Endodermal cell (in vitro differentiated cells): ENCODE measurements around the gene GDF10. TPM values are rescaled to one million over a fixed set of nuclear protein-coding genes. Genes with fewer than 3 reads are reported as not detected.
A peak's percentile ranks its signal among the peaks of the same experiment; 100 is the strongest.

Experiments
- DNase-seq: peaks from one replicate; pipeline ENCODE4 v3.0.0-alpha.2; 2017
- H3K27ac ChIP-seq: 2 replicates; pipeline ENCODE4 v1.5.1; 2013; ENCODE audit warnings: mild to moderate bottlenecking, low read depth, low read length, moderate library complexity
- H3K27me3 ChIP-seq: 2 replicates; pipeline ENCODE4 v1.6.1; 2013; ENCODE audit warnings: mild to moderate bottlenecking, low read length, moderate library complexity; ENCODE audit not compliant: insufficient read depth, control insufficient read depth, poor library complexity, severe bottlenecking
- H3K36me3 ChIP-seq: 2 replicates; pipeline ENCODE4 v1.7.0; 2013; ENCODE audit warnings: mild to moderate bottlenecking, low read length, moderate library complexity; ENCODE audit not compliant: control insufficient read depth, insufficient read depth
- H3K4me1 ChIP-seq: one replicate; pipeline ENCODE4 v1.7.0; 2013; ENCODE audit warnings: low read length; ENCODE audit not compliant: control insufficient read depth, insufficient read depth
- H3K4me3 ChIP-seq: 2 replicates; pipeline ENCODE4 v1.5.1; 2013; ENCODE audit warnings: mild to moderate bottlenecking, low read length, moderate library complexity
- H3K9ac ChIP-seq: 2 replicates; pipeline ENCODE4 v1.6.1; 2013; ENCODE audit warnings: mild to moderate bottlenecking, low read length, moderate library complexity; ENCODE audit not compliant: poor library complexity, severe bottlenecking; ENCODE audit errors: extremely low read depth
- H3K9me3 ChIP-seq: 2 replicates; pipeline ENCODE4 v1.6.1; 2013; ENCODE audit warnings: mild to moderate bottlenecking, low read length, moderate library complexity; ENCODE audit not compliant: control insufficient read depth
- H3K27ac Mint-ChIP-seq: 2 replicates; pipeline ENCODE4 v1.8.0; 2020; ENCODE audit warnings: mixed read lengths
- H3K27me3 Mint-ChIP-seq: 2 replicates; pipeline ENCODE4 v1.8.0; 2021; ENCODE audit warnings: mild to moderate bottlenecking, mixed read lengths; ENCODE audit not compliant: insufficient read depth
- H3K36me3 Mint-ChIP-seq: 2 replicates; pipeline ENCODE4 v1.8.0; 2020; ENCODE audit warnings: low read depth, mixed read lengths
- H3K4me1 Mint-ChIP-seq: 2 replicates; pipeline ENCODE4 v1.8.0; 2020; ENCODE audit warnings: mixed read lengths
- H3K4me3 Mint-ChIP-seq: 2 replicates; pipeline ENCODE4 v1.8.0; 2020; ENCODE audit warnings: mild to moderate bottlenecking, moderate library complexity, mixed read lengths
- H3K9me3 Mint-ChIP-seq: 2 replicates; pipeline ENCODE4 v1.8.0; 2020; ENCODE audit warnings: mild to moderate bottlenecking, mixed read lengths
- CTCF ChIP-seq: fragments of 200-600 bp; sonication (generic); conservative IDR thresholded peaks from 2 replicates; pipeline ENCODE4 v1.5.0; 2021; ENCODE audit warnings: antibody characterized with exemption, mild to moderate bottlenecking
- WGBS, 2 experiments: methylation state at CpG; one replicate each; pipeline versions ENCODE4 v1.1.5 to v1.1.7; 2013; ENCODE audit warnings: missing lambda C conversion rate in 2 of 2, mixed read lengths in 1 of 2; ENCODE audit not compliant: insufficient coverage in 1 of 2, insufficient read length in 1 of 2; 5-methylcytosine and 5-hydroxymethylcytosine counted together
- total RNA-seq, 2 donors: library from RNA; stranded (reverse); fragmentation: NEBNext Ultra II Directional in 1 of 2; extraction: Animal tissue kit (Norgen Biotek cat#: 25700) in 1 of 2; gene quantifications; 2 replicates in 1 of 2; 3 replicates in 1 of 2; pipeline ENCODE4 v1.2.1, GENCODE V29; 2021

GDF10 gene
- total RNA-seq, 2 donors from 2014 or later: not detected

- Histone ChIP-seq H3K9ac (no peak overlapping the region), H3K4me3 (no peak overlapping the region), H3K9me3 (no peaks in the 10 kb centered on the region), H3K4me1 (no peaks in the 10 kb centered on the region), H3K27me3 (no peaks in the 10 kb centered on the region), H3K36me3 (no peaks in the 10 kb centered on the region), H3K27ac (no peak overlapping the region)
- Mint-ChIP-seq H3K36me3 (no peaks in the 10 kb centered on the region), H3K4me1 (no peaks in the 10 kb centered on the region), H3K9me3 (no peaks in the 10 kb centered on the region), H3K4me3 (no peak overlapping the region), H3K27me3 (no peaks in the 10 kb centered on the region), H3K27ac (no peak overlapping the region)
- TF ChIP-seq CTCF: no peak
- DNase-seq: peak; percentile 69
- 91 to 93% methylated on average over 7 to 9 of the region's 9 CpGs for WGBS, 2 experiments
Observed at GRCh38 chr10:47318706-47319105, 18.7 kb downstream of the GDF10 start.

- WGBS, 2 experiments: 87 to 93% methylated on average over 6 to 8 of the region's 8 CpGs
- no peak for DNase-seq
- no peak overlapping the region for H3K4me3 ChIP-seq
- H3K4me1 ChIP-seq: no peaks in the 10 kb centered on the region
- H3K27me3 ChIP-seq: no peaks in the 10 kb centered on the region
- Mint-ChIP-seq H3K9me3 (no peaks in the 10 kb centered on the region), H3K4me3 (no peak overlapping the region), H3K27ac (no peak overlapping the region), H3K4me1 (no peaks in the 10 kb centered on the region), H3K36me3 (no peaks in the 10 kb centered on the region), H3K27me3 (no peaks in the 10 kb centered on the region)
- no peak overlapping the region for H3K9ac ChIP-seq
- no peaks in the 10 kb centered on the region for H3K36me3 ChIP-seq
- no peak for TF ChIP-seq CTCF
- no peaks in the 10 kb centered on the region for H3K9me3 ChIP-seq
- no peak overlapping the region for H3K27ac ChIP-seq
Observed at GRCh38 chr10:47319784-47320183, 19.8 kb downstream of the GDF10 start.

- no peaks in the 10 kb centered on the region for H3K27me3 ChIP-seq
- Mint-ChIP-seq H3K27me3 (peaks cover 2% of the 10 kb centered on the region), H3K4me1 (no peaks in the 10 kb centered on the region), H3K27ac (no peak overlapping the region), H3K36me3 (no peaks in the 10 kb centered on the region), H3K9me3 (no peaks in the 10 kb centered on the region), H3K4me3 (no peak overlapping the region)
- no peak overlapping the region for H3K9ac ChIP-seq
- H3K27ac ChIP-seq: no peak overlapping the region
- no peaks in the 10 kb centered on the region for H3K36me3 ChIP-seq
- no peak for TF ChIP-seq CTCF
- no peaks in the 10 kb centered on the region for H3K9me3 ChIP-seq
- DNase-seq: no peak
- no peaks in the 10 kb centered on the region for H3K4me1 ChIP-seq
- 85 to 93% methylated on average over 5 to 6 of the region's 6 CpGs for WGBS, 2 experiments
- H3K4me3 ChIP-seq: no peak overlapping the region
Observed at GRCh38 chr10:47320812-47321211, 20.8 kb downstream of the GDF10 start.
